Right atrium auricular region (tissue), 2 donors: Measurements from ENCODE around the gene CDC42SE1. TPM values are rescaled to one million over a fixed set of nuclear protein-coding genes. Genes with fewer than 3 reads are reported as not detected.

Experiments
- DNase-seq: peaks from one replicate; pipeline ENCODE4 v3.0.0-alpha.2; 2019; ENCODE audit warnings: low spot score
- H3K27ac ChIP-seq, 2 donors: fragments of 200-600 bp; sonication (generic); 1 replicate in 1 of 2; 2 replicates in 1 of 2; pipeline ENCODE4 v1.5.1; 2016 to 2019
- H3K27me3 ChIP-seq, 2 donors: fragments of 200-600 bp; sonication (generic); one replicate each; pipeline versions ENCODE4 v1.5.1 to v1.6.0; 2017 to 2019
- H3K36me3 ChIP-seq: fragments of 200-600 bp; sonication (generic); one replicate; pipeline ENCODE4 v1.5.1; 2016
- H3K4me1 ChIP-seq, 2 donors: fragments of 200-600 bp; sonication (generic); one replicate each; pipeline versions ENCODE4 v1.5.1 to v1.6.0; 2017 to 2019
- H3K4me3 ChIP-seq, 2 donors: fragments of 200-600 bp; sonication (generic); 1 replicate in 1 of 2; 2 replicates in 1 of 2; pipeline ENCODE4 v1.5.1; 2017 to 2019; ENCODE audit warnings: mild to moderate bottlenecking in 1 of 2, moderate library complexity in 1 of 2
- H3K9me3 ChIP-seq, 2 donors: fragments of 200-600 bp; sonication (generic); one replicate each; pipeline ENCODE4 v1.5.1; 2019
- total RNA-seq, 2 donors: library from RNA; depleted of rRNA; stranded (reverse); fragments of >200 nt; gene quantifications; one replicate each; pipeline ENCODE4 v1.1.0, GENCODE V29; 2016
- TF ChIP-seq, protein P1 (sequence below), 2 donors: fragments of 200-600 bp; sonication (generic); IDR thresholded peaks; one replicate each; pipeline ENCODE4 v1.5.1; 2019; ENCODE audit warnings: antibody characterized with exemption in 2 of 2

CDC42SE1 gene
- total RNA-seq, 2 donors from 2014 or later: 18.2 to 37.5 TPM

DNA sequence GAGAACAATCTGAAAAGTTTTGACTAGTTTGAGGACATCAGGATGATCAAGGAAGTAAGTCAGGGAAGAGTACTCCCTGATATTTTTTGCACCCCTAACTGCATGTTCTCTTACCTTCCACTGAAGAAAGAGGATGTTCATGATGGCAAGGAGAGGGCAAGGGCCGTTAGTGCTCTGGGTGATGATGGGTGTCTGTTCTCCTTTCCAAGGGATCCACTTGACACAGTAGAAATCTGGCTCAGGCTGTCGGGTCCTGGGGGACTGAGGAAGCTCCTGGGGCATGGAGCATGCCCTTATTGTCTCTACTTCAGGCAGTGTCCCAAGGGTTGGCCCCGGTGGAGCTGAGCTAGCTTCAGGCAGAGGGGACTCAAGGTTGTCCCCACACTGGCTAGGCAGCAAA lies 57.4 kb downstream of the CDC42SE1 start:
- peaks cover 0 to 46% of the 10 kb centered on the region in 2 donors for H3K4me1 ChIP-seq
- no peak overlapping the region for H3K4me3 ChIP-seq

DNA sequence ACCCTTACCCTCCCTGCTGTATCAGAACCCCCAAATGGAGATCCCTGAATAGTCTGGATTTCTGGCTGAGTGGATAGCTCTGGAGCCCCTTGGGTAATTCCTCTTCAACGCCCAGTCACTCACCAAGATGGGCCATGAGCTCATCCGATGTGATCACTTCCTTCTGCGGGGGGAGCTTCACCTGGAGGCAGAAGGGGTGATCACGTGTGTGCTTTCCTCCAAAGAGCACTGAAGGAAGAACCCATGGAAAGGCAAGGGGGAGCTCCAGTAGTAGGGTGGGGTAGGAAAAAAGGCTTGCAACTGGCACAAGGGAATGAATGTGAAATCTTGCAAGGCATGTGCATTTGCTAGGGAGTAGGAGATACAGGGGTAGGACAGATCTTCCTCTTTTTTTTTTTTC lies 57.8 kb downstream of the CDC42SE1 start:
- H3K27ac ChIP-seq: no peak overlapping the region
- H3K4me1 ChIP-seq: peaks cover 0 to 42% of the 10 kb centered on the region in 2 donors
- no peaks in the 10 kb centered on the region for H3K27me3 ChIP-seq
- H3K9me3 ChIP-seq: no peaks in the 10 kb centered on the region
- no peak for DNase-seq
- H3K4me3 ChIP-seq: no peak overlapping the region
- H3K36me3 ChIP-seq: peaks cover 62% of the 10 kb centered on the region
- TF ChIP-seq, protein P1, sequence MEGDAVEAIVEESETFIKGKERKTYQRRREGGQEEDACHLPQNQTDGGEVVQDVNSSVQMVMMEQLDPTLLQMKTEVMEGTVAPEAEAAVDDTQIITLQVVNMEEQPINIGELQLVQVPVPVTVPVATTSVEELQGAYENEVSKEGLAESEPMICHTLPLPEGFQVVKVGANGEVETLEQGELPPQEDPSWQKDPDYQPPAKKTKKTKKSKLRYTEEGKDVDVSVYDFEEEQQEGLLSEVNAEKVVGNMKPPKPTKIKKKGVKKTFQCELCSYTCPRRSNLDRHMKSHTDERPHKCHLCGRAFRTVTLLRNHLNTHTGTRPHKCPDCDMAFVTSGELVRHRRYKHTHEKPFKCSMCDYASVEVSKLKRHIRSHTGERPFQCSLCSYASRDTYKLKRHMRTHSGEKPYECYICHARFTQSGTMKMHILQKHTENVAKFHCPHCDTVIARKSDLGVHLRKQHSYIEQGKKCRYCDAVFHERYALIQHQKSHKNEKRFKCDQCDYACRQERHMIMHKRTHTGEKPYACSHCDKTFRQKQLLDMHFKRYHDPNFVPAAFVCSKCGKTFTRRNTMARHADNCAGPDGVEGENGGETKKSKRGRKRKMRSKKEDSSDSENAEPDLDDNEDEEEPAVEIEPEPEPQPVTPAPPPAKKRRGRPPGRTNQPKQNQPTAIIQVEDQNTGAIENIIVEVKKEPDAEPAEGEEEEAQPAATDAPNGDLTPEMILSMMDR (IDR thresholded peaks at IDR 0.05): no peak

More for the DNA sequence above, 57.4 kb downstream of the CDC42SE1 start:
- no peak for DNase-seq
- H3K27ac ChIP-seq: no peak overlapping the region
- TF ChIP-seq, protein P1 (IDR thresholded peaks at IDR 0.05): no peak
- H3K27me3 ChIP-seq: no peaks in the 10 kb centered on the region
- peaks cover 57% of the 10 kb centered on the region for H3K36me3 ChIP-seq
- H3K9me3 ChIP-seq: no peaks in the 10 kb centered on the region

Other genes starting within 250 kb of the CDC42SE1 start
- gene ARNT, start 183.0 kb downstream of the CDC42SE1 start, total RNA-seq: 10 to 100 TPM; 28.3 to 40.3 TPM
- under 1 TPM; 0.28 to 0.41 TPM for gene CTXND2, start 172.5 kb downstream of the CDC42SE1 start, total RNA-seq
- gene SETDB1, start 133.3 kb downstream of the CDC42SE1 start, total RNA-seq: 10 to 100 TPM; 18.6 to 18.9 TPM
- 10 to 100 TPM; 47.9 to 91.4 TPM for gene CERS2, start 84.8 kb downstream of the CDC42SE1 start, total RNA-seq
- gene ANXA9, start 77.3 kb downstream of the CDC42SE1 start, total RNA-seq: 1 to 10 TPM; 1.6 to 7.7 TPM
- 10 to 100 TPM; 62.2 to 72.3 TPM for gene MINDY1, start 52.7 kb downstream of the CDC42SE1 start, total RNA-seq
- 10 to 100 TPM; 52.0 to 68.4 TPM for gene PRUNE1, start 51.2 kb downstream of the CDC42SE1 start, total RNA-seq
- under 1 TPM; 0.22 to 0.24 TPM for gene BNIPL, start 23.0 kb downstream of the CDC42SE1 start, total RNA-seq
- gene C1orf56, start 11.9 kb downstream of the CDC42SE1 start, total RNA-seq: 10 to 100 TPM in 1 of 2 donors, 1 to 10 TPM in 1; 8.8 to 16.2 TPM
- 10 to 100 TPM in 1 of 2 donors, 1 to 10 TPM in 1; 3.5 to 10.9 TPM for gene MLLT11, start 775 bp upstream of the CDC42SE1 start, total RNA-seq
- gene GABPB2, start 11.1 kb upstream of the CDC42SE1 start, total RNA-seq: 10 to 100 TPM; 18.0 to 19.4 TPM
- gene SEMA6C, start 87.0 kb upstream of the CDC42SE1 start, total RNA-seq: 10 to 100 TPM; 40.0 to 60.7 TPM
- gene TNFAIP8L2, start 97.0 kb upstream of the CDC42SE1 start, total RNA-seq: 1 to 10 TPM in 1 of 2 donors, under 1 TPM in 1; 0.56 to 4.8 TPM
- 10 to 100 TPM; 14.6 to 16.1 TPM for gene LYSMD1, start 106.3 kb upstream of the CDC42SE1 start, total RNA-seq
- 10 to 100 TPM; 14.4 to 14.7 TPM for gene SCNM1, start 106.5 kb upstream of the CDC42SE1 start, total RNA-seq
- not detected for gene TMOD4, start 116.4 kb upstream of the CDC42SE1 start, total RNA-seq
- 10 to 100 TPM; 23.4 to 32.1 TPM for gene VPS72, start 130.6 kb upstream of the CDC42SE1 start, total RNA-seq
- 10 to 100 TPM; 35.6 to 41.8 TPM for gene PIP5K1A, start 138.9 kb upstream of the CDC42SE1 start, total RNA-seq
- 100 to 1,000 TPM; 109 to 157 TPM for gene PSMD4, start 195.1 kb upstream of the CDC42SE1 start, total RNA-seq
- gene ZNF687, start 222.7 kb upstream of the CDC42SE1 start, total RNA-seq: 10 to 100 TPM; 12.9 to 26.3 TPM